GM18526 (cell line): ENCODE measurements around the gene GALNT11.

Experiments used
- POLR2A ChIP-seq: IDR thresholded peaks from 3 replicates; pipeline ENCODE4 v1.6.1; 2011; ENCODE audit not compliant: insufficient read length; ENCODE audit errors: extremely low read depth

GALNT11 gene

DNA sequence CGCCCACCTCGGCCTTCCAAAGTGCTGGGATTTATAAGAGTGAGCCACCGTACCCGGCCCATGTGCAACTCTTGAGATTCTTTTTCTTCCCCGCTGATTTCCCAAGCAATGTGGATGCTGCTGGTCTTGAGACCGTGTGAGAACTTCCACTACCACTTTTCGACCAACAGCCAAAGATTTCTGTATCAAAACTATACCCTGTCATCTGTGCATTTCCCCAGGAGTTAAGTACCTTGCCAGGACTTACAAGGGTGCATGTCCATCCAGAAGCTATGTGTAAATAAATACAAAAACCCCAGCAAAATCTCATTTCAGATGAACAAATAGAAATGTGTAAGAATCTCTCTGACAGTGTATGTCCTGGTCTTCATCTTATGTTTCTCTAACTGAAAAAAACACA, 9.9 kb upstream of the GALNT11 start:
- TF ChIP-seq POLR2A = no peak

DNA sequence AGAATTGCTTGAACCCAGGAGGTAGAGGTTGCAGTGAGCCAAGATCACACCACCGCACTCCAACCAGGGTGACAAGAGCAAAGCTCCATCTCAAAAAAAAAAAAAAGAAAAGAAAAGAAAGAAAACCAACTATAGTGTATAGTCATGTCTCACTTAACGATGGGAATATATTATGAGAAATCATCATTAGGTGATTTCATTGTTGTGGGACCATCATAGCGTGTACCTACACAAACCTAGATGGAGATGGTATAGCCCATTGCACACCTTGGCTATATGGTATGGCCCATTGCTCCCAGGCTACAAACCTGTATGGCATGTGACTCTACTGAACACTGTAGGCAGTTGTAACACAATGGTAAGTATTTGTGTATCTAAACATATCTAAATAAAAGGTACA, 8.5 kb upstream of the GALNT11 start:
- no peak for TF ChIP-seq POLR2A

DNA sequence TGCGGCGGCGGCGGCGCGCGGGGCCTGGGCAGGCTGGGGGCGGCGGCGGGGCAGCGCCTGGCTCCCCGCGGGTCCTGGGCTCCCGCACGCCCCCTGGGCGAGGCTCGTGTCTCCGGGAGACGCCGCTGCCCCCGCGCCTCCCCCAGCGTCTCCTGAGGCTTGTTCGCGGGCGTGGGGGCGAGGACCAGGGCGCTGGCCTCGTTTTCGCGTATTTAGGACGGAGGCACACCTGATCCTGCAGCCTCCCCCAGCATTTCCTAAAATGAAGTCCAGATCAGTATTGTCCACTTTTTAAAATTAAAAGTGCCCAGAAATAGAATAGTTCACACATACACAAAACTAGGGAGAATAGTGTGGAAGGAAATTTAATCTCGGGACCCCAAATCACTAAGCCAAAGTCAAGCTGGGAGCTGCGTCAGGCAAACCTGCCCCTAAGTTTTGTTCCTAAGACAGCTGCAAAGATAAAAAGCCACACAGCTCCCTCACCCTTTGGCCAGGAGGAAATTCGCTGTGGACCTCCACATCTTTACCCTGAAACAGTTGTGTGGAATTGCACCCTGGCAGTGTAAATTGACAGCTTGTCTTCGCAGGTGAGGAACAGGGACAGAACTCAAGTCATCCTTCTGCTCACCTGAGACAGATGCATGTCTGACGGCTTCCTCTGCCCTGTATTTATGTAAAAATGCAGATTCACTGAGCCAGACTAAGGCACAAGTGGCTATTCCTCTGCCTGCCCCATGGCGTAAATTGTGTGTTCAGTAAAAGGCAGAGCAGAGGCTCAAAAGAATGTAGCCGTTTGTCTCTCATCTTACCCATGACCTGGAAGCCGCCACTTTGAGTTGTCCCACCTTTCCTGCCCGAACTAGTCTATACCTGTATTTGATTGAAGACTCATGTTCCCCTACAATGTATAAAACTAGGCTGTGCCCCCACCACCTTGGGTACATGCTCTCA, 740 bp downstream of the GALNT11 start:
- TF ChIP-seq POLR2A = no peak

DNA sequence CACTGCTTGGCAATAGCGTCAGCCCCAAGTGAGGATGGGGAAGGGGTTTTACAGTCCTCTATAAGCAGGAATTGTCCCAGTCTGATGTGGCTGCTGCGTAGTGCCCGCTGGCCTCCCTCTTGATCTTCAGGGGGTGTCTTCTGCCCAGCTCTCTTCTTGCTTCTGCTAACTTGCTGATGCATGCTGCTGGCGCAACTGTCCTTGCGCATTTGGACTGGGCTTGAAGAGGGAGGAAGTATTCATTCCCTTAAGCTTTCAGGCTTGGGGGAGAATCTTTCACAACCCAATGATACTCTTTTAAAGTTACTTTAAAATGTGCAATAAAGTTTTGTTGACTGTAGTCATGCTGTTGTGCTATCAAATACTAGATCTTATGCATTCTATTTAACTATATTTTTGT, 10.3 kb downstream of the GALNT11 start:
- TF ChIP-seq POLR2A = no peak

GRCh38 chr7:152046531-152046930, 21.1 kb downstream of the GALNT11 start:
- TF ChIP-seq POLR2A = no peak

DNA sequence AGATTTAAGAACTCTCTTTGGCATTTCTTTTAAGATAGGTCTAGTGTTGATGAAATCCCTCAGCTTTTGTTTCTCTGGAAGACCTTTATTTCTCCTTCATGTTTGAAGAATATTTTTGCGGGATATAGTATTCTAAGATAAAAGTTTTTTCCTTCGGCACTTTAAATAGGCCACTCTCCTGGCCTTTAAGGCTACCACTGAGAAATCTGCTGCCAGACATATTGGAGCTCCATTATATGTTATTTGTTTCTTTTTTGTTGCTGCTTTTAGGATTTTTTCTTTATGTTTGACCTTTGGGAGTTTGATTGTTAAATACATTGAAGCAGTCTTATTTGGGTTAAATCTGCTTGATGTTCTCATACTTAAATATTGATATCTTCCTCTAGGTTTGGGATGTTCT, 22.6 kb downstream of the GALNT11 start:
- no peak for TF ChIP-seq POLR2A

- no peak for TF ChIP-seq POLR2A
Measured at GRCh38 chr7:152050547-152050971, 25.1 kb downstream of the GALNT11 start.

DNA sequence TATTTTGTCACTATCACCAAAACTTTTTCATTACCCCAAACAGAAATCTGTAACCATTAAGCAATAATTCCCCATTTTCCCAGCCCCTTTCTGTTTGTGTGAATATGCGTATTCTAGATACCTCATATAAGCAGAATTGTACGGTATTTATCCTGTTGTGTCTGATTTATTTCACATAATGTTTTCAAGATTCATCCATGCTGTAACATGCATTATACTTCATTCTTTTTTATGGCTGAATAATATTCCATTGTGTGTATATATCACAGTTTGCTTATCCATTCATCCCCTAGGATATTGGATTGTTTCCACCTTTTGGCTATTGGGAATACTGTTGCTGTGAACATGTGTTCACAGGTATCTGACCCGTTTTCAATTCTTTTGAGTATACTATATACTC, 26.5 kb downstream of the GALNT11 start:
- TF ChIP-seq POLR2A = no peak

GRCh38 chr7:152052771-152053170, 27.3 kb downstream of the GALNT11 start:
- TF ChIP-seq POLR2A = no peak

GRCh38 chr7:152054367-152055230, 29.1 kb downstream of the GALNT11 start:
- no peak for TF ChIP-seq POLR2A

- TF ChIP-seq POLR2A = no peak
Measured at GRCh38 chr7:152056621-152057274, 31.3 kb downstream of the GALNT11 start.

- no peak for TF ChIP-seq POLR2A
Measured at GRCh38 chr7:152059311-152059710, 33.8 kb downstream of the GALNT11 start.

DNA sequence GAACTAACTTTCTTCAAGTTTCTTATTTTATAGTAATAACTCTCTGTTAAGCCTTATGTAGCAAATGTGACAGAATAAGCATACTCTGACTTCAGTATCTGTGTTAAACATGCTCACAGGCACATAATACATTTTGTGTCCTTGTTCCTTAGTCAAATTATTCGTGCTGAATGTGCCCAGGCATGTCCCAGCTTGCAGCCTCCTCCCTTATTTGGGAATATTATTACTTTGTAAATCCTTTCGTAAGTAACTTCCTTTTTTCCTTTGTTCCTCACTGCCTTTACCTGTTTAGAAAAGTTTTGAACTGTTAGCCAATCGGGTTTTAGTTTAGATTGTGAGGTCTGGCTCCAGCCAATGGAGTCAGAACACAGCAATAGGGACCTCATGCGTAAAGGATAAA, 46.9 kb downstream of the GALNT11 start:
- no peak for TF ChIP-seq POLR2A

DNA sequence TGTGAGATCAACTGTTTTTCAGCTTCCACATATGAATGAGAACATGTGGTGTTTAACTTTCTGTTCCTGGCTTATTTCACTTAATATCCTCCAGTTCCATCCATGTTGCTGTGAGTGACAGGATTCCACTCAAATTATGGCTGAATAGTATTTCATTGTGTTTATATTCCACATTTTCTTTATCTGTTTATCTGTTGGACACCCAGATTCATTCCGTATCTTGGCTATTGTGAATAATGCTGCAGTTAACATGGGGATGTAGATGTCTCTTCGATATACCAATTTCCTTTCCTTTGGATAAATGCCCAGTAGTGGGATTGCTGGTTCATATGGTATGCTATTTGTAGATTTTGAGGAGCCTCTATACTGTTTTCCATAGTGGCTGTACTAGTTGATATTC, 47.9 kb downstream of the GALNT11 start:
- no peak for TF ChIP-seq POLR2A

GRCh38 chr7:152074673-152075072, 49.2 kb downstream of the GALNT11 start:
- TF ChIP-seq POLR2A = no peak
